Panc1 (cell line): ENCODE measurements around the gene MGAT4A. TPM values are rescaled to one million over a fixed set of nuclear protein-coding genes. Genes with fewer than 3 reads are reported as not detected.

Experiments used
- ATAC-seq: fragments of 200-7000 bp; cut with Tn5 transposase; 2 replicates; pipeline ENCODE4 v1.9.1; 2020; ENCODE audit warnings: mild to moderate bottlenecking, moderate library complexity
- BruUV-seq: library from RNA; stranded (reverse); fragments of 400-500 nt; replicated peaks from 2 replicates; lab custom pipeline; 2021; lab: Mats Ljungman, UMichigan
- CTCF ChIA-PET: fragments of 300-600 bp; sonication (Branson Sonifier 250); formaldehyde crosslinking; loops from one replicate; lab custom pipeline; 2022; ENCODE audit warnings: antibody characterized with exemption; lab: Charles Lee
- POLR2A ChIA-PET: fragments of 300-600 bp; sonication (Branson Sonifier 250); formaldehyde crosslinking; loops from one replicate; lab custom pipeline; 2022; ENCODE audit warnings: antibody characterized with exemption; lab: Charles Lee
- DNase-seq: peaks from one replicate; pipeline ENCODE4 v3.0.0-alpha.2; 2010; ENCODE audit warnings: low read depth, low spot score
- H3K27ac ChIP-seq: 2 replicates; pipeline ENCODE4 v1.5.1; 2011; ENCODE audit warnings: mild to moderate bottlenecking, low read length, inconsistent platforms
- H3K27me3 ChIP-seq: fragments of 200-500 bp; sonication (Bioruptor generic); 2 replicates; pipeline ENCODE4 v1.6.0; 2014; ENCODE audit warnings: low read length, inconsistent platforms; ENCODE audit not compliant: control insufficient read depth, insufficient read depth
- H3K36me3 ChIP-seq: fragments of 200-500 bp; sonication (Bioruptor generic); 2 replicates; pipeline ENCODE4 v1.5.1; 2014; ENCODE audit warnings: inconsistent platforms, mild to moderate bottlenecking, low read length, moderate library complexity; ENCODE audit not compliant: control insufficient read depth, insufficient read depth
- H3K4me1 ChIP-seq: 2 replicates; pipeline ENCODE4 v1.5.1; 2011; ENCODE audit warnings: inconsistent platforms, mild to moderate bottlenecking, low read length, moderate library complexity; ENCODE audit not compliant: control insufficient read depth, insufficient read depth
- H3K4me3 ChIP-seq, 2 experiments: 2 replicates each; pipeline ENCODE4 v1.5.1; 2011 to 2012; ENCODE audit warnings: low read depth in 2 of 2, low read length in 2 of 2, mild to moderate bottlenecking in 2 of 2, inconsistent platforms in 1 of 2, moderate library complexity in 1 of 2
- H3K9me3 ChIP-seq: fragments of 200-500 bp; sonication (Bioruptor generic); 2 replicates; pipeline ENCODE4 v1.5.1; 2014; ENCODE audit warnings: low read depth, mild to moderate bottlenecking, inconsistent platforms, low read length, moderate library complexity; ENCODE audit not compliant: control insufficient read depth, insufficient read depth
- CTCF ChIP-seq: fragments of 450-650 bp; IDR thresholded peaks from 2 replicates; pipeline ENCODE4 v1.5.1; 2017; ENCODE audit warnings: mild to moderate bottlenecking
- POLR2AphosphoS5 ChIP-seq: IDR thresholded peaks from 2 replicates; pipeline ENCODE4 v1.6.1; 2012; ENCODE audit warnings: mild to moderate bottlenecking, low read depth, low read length, moderate library complexity
- REST ChIP-seq, 2 experiments: IDR thresholded peaks; 2 replicates each; pipeline ENCODE4 v1.6.1; 2011 to 2012; ENCODE audit warnings: low read depth in 2 of 2, control low read depth in 1 of 2, low read length in 1 of 2, mild to moderate bottlenecking in 1 of 2, moderate library complexity in 1 of 2; ENCODE audit not compliant: insufficient read depth in 1 of 2
- SIN3A ChIP-seq: IDR thresholded peaks from 2 replicates; pipeline ENCODE4 v1.6.1; 2012; ENCODE audit warnings: low read depth, mild to moderate bottlenecking, low read length, moderate library complexity, borderline replicate concordance; ENCODE audit not compliant: insufficient read depth
- TCF7L2 ChIP-seq: IDR thresholded peaks from 2 replicates; pipeline ENCODE4 v1.6.1; 2011; ENCODE audit warnings: mild to moderate bottlenecking, low read depth, low read length, inconsistent platforms
- in situ Hi-C: cut with HindIII; loops from 2 replicates; pipeline ENCODE4 v1.10.0; 2016; ENCODE audit warnings: low sequenced_read_pairs, low pct_unique_long_range_greater_than_20kb
- intact Hi-C: fragments of 100-400 bp; cut with micrococcal nuclease; formaldehyde crosslinking; loops from one replicate; pipeline ENCODE4 v1.10.0; 2022; ENCODE audit not compliant: unreplicated experiment
- total RNA-seq: library from RNA; stranded (reverse); gene quantifications from one replicate; pipeline ENCODE4 v1.2.1, GENCODE V29; 2021; ENCODE audit not compliant: unreplicated experiment

Gene MGAT4A
- total RNA-seq, 1 experiment from 2014 or later: 4.4 TPM

GRCh38 chr2:98743835-98744234 is 12.9 kb upstream of the MGAT4A start:
- in situ Hi-C loops: no loop called here
- no peak for ATAC-seq
- CTCF ChIA-PET: no interaction called here
- intact Hi-C loops: no loop called here
- TF ChIP-seq POLR2AphosphoS5: no peak
- TF ChIP-seq TCF7L2: no peak
- no peak for TF ChIP-seq SIN3A
- no peak for TF ChIP-seq REST (IDR thresholded peaks at IDR 0.05; ENCODE audit: insufficient read depth in 1 of 2, low read depth in 2 of 2, low read length in 1 of 2)
- no peak for TF ChIP-seq CTCF
- no peak overlapping the region for H3K27ac ChIP-seq
- BruUV-seq: no TSS peak
- no peaks in the 10 kb centered on the region for H3K27me3 ChIP-seq
- H3K36me3 ChIP-seq: no peaks in the 10 kb centered on the region
- H3K4me3 ChIP-seq: no peak overlapping the region
- DNase-seq: no peak
- POLR2A ChIA-PET: interaction anchor here (0.5 kb wide), 1 partner anchor 37 kb away, joined by 7 read pairs; no protein-coding TSS in a partner anchor
- no peaks in the 10 kb centered on the region for H3K4me1 ChIP-seq
- H3K9me3 ChIP-seq: no peaks in the 10 kb centered on the region

- H3K4me1 ChIP-seq: no peaks in the 10 kb centered on the region
- no peaks in the 10 kb centered on the region for H3K36me3 ChIP-seq
- H3K27me3 ChIP-seq: no peaks in the 10 kb centered on the region; the same call in 1 of the 2 replicates
- in situ Hi-C loops (no loop called here), intact Hi-C loops (no loop called here)
- POLR2A ChIA-PET: no interaction called here
- no peak for DNase-seq
- H3K9me3 ChIP-seq: no peaks in the 10 kb centered on the region
- H3K27ac ChIP-seq: no peak overlapping the region
- H3K4me3 ChIP-seq: no peak overlapping the region
- BruUV-seq: no TSS peak
- ATAC-seq: no peak
- TF ChIP-seq REST (IDR thresholded peaks at IDR 0.05; ENCODE audit: insufficient read depth in 1 of 2, low read depth in 2 of 2, low read length in 1 of 2): no peak
- no peak for TF ChIP-seq POLR2AphosphoS5
- TF ChIP-seq SIN3A: no peak
- no peak for TF ChIP-seq TCF7L2
- no peak for TF ChIP-seq CTCF
- CTCF ChIA-PET: no interaction called here
Observed at GRCh38 chr2:98739020-98739419, 8.1 kb upstream of the MGAT4A start.
